Measurements from ENCODE around the gene ZNF438.
"Not testable (repeated sequence)": the region's sequence is repeated elsewhere in the genome, so short reads cannot be mapped to it uniquely, and the experiment has no call there.

ZNF438 gene

DNA sequence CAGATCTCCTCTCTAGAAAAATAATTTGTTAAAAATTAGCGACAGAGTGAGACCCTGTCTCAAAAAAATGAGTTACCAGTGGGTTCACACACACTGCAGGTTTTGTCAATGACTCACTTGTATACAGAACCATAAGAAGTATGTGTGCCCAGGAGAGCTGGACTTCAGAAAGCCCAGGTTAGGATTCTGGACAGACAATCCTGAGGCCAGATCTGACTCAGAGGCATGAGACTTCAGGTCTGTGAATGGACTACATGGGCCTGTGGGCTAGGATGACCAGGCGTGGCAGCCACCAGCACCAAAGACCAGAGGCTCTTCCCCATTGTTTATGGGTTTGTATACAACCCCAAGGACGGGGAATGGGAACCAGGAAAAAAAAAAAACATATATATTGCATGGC, 9.3 kb upstream of the ZNF438 start:
- DNase-seq (ENCODE audit: low read depth), result no peak

DNA sequence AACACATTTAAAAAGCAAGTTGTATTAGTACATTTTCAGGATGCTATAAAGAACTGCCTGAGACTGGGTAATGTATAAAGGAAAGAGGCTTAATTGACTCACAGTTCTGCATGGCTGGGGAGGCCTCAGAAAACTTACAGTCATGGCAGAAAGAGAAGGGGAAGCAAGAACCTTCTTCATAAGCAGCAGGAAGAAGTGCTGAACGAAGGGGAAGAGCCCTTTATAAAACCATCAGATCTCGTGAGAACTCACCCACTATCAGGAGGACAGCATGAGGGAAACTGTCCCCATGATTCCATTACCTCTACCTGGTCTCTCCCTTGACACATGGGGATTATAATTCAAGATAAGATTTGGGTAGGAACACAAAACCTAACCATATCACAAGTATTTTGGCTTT, 7.3 kb upstream of the ZNF438 start:
- not testable (repeated sequence) for DNase-seq (ENCODE audit: low read depth)

DNA sequence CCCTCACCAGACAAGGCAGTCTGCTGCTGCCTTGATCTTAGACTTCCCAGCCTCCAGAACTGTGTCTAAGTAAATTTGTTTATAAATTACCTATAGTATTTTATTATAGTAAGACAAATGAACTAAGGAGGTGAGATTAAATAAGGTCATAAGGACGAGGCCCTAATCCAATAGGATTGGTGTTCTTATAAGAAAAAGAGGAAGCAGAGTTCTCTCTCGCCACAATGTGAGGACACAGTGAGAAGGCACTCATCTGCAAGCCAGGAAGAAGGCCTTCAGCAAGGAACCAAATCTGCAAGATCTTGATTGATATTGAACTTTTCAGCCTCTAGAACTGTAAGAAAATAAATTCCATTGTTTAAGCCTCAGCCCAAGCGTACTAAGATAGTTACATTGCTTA, 6.1 kb upstream of the ZNF438 start:
- no peak for DNase-seq (ENCODE audit: low read depth)

DNA sequence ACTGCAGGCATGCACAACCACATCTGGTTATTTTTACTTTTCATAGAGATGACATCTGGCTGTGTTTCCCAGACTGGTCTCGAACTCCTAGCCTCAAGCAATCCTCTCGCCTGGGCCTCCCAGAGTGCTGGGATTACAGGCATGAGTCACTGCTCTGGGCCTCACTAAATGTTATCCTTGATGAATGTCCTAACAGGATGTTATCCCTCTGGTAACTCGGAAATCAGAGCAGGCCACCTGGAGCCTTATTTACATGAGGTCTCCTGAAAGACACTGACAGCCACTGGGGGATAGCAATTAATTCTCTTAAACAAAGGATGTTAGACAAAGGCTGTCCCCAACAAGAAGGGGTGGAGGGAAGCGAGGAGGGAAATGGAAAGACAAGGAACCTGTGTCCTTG, 4.5 kb upstream of the ZNF438 start:
- no peak for DNase-seq (ENCODE audit: low read depth)

DNA sequence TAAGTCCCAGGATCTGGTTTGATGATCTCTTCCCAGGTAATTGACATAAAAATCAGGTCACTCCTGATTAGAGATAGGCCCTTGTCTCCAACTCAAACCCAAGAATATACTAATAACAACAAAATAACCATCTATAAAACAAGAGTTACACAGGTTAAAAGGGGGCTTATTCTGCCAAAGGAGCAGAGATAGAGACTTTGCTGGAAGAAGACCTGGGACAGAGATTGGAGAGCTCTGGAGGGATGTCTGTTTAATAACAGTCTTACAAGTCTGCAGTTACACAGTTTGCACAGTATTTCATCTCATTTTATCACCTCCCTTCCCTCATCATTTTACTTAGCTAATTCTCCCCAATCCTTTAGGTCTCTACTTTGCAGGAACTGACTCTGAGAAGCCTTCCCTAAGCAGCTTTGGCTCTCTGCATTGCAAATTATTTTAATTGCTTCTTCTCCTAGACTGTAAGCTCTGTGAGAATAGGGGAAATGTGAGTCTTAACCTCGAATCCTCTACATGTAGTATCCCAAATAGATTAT, 3.7 kb upstream of the ZNF438 start:
- DNase-seq (ENCODE audit: low read depth), result no peak

DNA sequence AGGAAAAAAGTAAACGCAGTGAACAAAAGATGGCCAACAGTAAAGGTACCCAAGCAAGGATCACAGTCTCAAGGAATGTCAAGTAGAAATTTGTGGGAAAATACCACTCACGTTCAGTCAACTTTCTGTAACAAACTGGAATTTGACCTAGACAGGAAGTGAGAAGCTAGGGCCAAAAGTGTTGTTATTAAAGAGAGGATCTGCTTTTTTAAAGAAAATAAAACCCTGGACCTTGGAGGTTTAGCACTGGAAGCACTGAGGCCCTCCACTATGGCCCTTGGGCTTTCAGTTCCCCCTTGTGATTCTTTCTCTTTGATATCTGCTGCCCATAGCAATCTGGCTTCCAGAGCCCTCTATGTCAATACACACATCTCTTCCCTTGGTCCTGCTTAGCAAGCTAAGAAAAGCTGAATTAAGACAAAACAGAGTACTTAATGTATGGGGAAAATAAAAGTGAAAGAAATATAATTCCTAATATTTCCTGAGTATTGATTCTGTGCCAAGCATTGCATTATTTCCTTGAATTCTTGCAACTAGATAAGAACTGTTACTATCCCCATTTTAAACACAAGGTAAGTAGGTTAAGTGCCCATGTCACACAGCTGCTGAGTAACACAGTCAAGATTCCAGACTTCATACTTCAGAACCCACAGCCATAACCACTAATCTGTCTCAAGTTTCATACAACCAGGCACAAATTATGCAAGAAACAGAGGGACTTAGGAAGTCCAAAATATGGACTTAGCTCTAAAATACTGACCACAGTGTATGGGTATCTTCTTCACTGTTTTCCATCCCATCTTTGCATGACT, 2.6 kb upstream of the ZNF438 start:
- DNase-seq (ENCODE audit: low read depth), result no peak

DNA sequence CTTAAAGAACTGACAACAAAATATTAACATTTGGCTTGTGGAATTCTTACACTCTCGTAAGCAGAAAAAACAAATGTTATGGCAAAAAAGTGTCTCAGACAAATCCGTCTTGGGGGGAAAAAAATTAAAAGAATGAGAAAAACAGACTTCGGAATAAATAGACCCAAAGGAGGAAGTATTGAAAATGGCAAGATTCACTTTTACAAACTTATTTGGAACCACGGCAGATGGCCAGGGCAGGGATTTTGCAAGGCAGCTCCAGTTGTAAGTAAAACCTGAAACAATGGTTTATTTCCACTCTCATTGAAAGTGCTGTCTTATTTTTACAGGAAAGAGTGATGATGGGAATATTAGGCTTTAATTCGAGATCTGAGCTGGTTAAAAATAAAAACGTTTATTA, 1.5 kb upstream of the ZNF438 start:
- no peak for DNase-seq (ENCODE audit: low read depth)

DNA sequence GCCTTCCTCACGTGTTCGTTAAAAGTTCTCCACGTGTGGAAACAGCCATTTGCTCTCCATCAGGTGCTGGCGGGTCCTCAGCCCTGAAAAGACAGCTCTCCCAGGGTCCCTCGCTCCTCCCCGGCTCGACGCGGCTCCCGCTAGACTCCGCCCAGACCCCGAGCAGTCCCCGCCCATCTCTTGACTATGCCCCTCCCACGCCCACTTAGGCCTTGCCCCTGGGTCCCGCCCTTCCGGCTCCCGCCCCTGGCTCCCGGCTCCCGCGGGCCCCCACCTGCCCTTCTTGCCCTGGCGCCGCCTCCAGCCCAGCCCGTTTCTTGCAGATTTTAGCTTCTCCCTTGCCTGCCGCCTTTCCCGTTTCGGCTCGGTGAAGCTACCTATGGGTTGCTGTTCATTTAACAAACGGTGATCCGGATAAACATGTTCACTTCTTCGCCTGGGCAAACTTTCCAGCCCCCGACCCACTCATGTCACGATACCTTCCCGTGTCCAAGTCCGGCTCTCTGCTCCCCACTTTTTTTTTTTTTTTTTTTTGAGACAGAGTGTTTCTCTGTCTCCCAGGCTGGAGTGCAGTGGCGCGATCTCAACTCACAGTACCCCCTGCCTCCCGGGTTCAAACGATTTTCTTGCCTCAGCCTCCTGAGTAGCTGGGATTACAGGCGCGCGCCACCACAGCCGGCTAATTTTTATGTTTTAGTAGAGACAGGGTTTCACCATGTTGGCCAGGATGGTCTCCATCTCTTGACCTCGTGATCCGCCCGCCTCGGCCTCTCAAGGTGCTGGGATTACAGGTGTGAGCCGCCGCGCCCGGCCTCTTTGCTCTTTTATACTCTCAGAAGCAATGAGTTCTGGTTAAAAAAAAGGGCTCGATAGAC, 830 bp upstream of the ZNF438 start:
- peak; percentile 87 for DNase-seq (ENCODE audit: low read depth)

DNA sequence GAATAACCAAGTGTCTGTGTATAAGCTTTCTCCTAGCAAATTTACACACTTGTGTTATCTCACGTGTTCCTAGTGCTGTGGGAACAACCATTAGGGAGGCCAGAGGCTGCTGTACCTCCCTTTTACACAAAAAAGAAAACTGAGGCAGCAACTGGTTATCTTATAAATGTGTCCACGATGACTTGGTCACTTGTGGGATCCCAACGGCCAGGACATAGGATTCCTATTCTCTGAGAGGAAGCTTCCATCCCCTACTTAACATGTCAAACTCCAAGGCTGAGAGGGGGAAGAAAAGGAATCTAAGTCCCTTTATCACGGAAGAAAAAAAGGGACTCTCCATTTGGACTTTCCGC, 484 bp downstream of the ZNF438 start:
- DNase-seq (ENCODE audit: low read depth), result no peak

DNA sequence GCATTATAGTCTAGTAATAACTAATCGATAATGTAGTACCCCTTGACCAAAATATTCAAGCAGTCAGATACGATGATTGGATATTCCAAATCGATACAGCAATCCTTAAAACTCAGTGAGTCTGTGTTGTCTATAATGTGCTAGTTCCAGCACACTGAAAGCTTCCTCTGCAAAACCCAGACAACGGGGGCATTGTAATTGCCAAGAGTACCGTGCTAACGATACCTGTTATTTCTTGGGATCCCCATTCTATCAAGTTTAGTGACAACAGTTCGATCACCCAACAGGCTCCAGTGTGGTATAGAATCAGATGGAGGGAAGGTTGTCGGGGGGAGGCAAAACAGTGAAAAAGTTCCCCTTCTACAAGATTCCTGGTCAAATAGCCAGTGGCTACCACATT, 865 bp downstream of the ZNF438 start:
- DNase-seq (ENCODE audit: low read depth), result no peak

DNA sequence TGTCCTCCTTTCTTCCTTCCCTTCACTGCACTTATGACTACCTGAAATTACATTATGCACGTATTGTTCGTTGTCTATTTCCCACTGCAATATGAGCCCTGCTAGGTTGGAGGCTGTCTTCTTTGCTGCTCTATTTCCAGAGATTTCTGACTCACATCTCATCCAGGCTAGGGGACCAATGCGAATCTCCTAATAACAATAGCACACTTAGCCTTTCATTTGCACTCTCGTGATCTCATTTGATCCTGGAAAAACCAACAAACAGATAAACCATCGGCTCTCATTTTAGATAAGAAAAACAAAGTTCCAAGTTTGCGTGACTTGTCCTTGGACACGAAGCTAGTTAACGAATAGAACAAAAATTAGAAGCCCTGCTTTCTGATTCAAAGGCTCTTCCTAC, 1.4 kb downstream of the ZNF438 start:
- no peak for DNase-seq (ENCODE audit: low read depth)

DNA sequence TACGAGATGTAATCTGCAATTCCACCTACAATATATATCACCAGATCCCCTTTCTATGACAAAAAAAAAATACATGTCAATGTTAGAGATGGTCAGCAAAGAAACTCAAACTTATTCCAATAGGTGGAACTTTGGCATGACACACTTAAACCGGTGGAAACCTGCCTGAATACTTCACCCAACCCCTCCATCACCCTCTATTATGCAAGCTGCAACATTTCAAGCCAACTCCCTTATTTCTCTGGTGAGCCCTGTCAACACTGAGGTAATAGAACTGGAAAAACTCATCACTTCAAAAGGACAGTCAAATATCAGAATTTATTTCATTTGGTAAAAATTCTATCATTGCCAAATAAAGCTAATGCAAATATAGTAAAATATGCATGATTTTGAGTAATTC, 3.6 kb downstream of the ZNF438 start:
- DNase-seq (ENCODE audit: low read depth), result no peak

DNA sequence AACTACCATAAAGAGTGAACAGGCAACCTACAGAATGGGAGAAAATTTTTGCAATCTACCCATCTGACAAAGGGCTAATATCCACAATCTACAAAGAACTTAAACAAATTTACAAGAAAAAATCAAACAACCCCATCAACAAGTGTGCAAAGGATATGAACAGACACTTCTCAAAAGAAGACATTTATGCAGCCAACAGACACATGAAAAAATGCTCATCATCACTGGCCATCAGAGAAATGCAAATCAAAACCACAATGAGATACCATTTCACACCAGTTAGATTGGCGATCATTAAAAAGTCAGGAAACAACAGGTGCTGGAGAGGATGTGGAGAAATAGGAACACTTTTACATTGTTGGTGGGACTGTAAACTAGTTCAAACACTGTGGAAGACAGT, 5.4 kb downstream of the ZNF438 start:
- DNase-seq (ENCODE audit: low read depth), result not testable (repeated sequence)

DNA sequence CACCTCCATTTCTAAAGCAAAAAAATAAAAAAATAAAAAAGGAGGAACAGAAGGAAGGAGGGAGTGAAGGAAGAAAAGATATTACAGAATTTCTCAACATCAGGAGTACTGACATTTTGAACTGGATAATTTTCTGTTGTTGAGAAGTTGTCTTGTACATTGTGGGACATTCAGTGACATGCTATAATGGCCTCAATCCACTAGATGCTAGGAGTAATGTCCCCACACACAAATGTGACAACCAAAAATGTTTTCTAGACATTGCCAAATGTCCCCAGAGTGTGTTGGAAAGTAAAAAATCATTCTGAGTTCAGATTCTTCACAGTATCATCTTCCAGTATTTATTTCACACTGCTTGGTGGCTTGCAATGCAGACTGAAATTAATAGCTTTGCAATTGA, 6.5 kb downstream of the ZNF438 start:
- DNase-seq (ENCODE audit: low read depth), result no peak

DNA sequence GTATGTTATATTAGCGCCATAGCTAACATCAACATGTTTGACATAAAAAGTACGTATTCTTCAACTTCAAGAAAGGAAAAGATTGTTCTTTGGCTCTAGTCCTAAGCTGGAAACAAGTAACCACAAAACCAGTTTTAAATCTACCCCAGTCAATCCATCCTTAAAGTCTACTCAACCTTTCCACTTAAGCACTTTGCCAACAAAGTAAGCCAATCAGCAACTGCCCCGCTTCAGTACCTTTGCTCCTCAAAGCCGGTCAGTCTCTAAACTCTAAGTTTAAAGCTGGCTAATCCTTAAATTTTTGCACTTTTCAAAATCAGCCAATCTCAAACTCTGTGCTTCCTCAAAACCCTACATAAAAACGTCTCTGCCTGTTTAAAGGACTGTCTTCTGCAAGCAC, 8.1 kb downstream of the ZNF438 start:
- no peak for DNase-seq (ENCODE audit: low read depth)

DNA sequence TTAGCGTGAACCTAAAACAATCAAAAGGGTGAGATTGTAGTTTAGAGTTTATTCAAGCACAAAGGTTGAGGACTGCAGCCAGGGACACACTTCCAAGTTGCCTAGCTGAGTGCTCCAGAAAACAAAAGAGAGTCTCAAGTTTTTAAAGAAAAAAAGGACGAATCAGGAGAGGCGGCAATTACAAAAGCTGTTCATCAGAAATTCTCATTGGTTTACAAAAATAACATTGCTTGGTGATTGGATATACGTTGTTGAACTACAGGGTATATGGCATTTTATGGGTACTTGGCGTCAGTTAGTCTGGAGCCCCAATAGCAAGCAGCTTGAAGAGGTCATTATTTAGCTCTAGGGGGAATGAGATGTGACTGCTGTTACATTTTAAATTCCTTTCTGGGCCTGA, 11.5 kb downstream of the ZNF438 start:
- no peak for DNase-seq (ENCODE audit: low read depth)

DNA sequence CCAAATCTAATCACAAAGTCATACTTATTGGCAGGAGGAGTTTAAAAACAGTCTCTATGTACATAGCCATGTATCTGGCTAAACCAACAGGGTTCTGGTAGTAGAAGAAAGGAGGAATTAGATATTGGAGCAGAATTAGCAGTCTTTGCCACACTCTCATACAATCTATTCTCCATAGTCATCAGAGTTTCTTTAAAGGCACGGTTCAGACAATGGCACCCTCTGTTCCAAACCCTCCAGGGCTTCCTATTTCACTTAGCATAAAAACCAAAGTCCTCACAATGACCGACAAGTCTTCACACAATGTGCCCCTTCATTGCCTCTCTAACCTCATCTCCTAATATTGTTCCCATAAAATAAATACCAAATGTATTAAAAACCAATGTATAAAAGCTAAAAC, 12.7 kb downstream of the ZNF438 start:
- no peak for DNase-seq (ENCODE audit: low read depth)

DNA sequence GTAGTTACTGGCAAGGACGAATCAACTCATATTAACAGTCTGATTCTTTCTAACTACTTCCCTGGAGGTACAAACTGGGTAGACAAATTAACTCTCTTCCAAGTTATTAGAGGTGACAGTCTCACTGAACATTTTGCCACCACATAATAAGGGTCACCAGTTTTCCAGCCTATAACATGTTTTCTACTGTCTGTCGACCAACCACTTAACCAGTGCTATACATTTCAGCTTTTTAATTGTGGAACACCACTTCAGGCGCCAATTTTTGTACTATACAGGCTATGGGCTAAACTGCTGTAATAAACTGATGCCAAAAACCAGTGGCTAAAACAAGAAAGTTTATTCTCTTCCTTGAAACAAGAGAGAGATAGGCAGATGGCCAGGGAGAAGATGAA, 13.3 kb downstream of the ZNF438 start:
- DNase-seq (ENCODE audit: low read depth), result no peak

DNA sequence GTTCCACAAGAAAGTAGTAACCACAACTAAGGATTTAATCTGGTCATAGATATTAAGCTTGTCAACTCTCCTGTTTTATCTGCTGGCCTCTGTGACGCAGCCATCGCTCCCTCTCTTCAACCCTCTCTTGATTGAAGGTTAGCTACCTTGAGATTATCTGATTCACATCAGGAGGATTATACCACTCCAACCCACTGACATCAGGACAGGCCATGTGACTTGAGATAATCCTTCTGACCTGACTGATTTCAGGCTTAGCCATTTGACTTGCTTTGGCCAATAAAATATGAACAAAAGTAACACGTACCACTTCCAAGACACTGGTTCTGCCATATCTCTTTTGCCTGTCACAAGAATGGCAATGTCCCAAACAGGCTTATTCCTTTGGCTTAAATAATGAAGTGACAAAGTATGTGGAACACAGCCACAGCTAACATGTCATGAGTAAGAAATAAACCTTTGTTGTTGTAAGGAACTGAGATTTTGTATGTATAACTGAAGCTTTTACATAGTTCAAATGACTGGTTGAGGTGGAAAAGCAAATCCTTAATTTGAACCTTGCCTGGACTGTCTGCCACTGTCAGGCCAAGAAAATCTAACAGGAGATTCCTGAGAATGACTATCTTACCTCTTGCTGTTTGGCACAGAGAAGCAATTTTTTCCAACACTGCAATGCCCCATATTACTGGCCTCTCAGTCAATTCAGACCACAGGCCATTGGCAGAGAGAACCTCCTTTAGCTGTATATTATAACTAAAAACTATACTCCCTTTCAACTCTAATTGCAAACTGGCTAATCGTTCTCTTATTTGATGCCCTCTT, 13.9 kb downstream of the ZNF438 start:
- no peak for DNase-seq (ENCODE audit: low read depth)

DNA sequence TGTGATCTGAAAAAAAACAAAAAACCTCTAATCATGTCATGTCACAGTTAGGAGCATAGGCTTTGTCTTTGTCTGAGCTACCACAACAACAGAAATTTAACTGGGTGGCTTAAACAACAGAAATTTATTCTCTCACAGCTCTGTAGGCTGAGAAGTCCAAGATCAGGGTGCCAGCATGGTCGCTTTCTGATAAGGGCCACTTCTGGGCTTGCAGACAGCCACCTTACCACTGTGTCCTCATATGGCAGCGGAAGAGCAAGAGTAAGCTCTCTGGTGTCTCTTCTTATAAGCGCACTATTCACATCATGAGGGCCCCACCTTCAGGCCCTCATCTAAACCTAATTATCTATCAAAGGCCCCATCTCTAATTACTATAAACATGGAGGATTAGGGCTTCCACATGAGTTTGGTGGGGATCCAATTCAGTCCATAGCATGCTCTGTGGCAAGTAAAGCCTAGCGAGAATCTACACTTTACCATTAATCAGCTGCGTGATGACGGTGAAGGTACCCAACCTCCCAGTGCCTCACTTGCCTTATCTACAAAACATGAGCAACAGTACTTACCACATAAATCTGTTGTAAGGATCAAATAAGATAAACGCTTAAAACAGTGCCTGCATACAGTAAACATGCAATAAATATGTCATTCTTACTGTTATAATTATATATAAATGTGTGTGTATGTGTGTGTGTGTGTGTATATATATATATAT, 17.3 kb downstream of the ZNF438 start:
- no peak for DNase-seq (ENCODE audit: low read depth)

DNA sequence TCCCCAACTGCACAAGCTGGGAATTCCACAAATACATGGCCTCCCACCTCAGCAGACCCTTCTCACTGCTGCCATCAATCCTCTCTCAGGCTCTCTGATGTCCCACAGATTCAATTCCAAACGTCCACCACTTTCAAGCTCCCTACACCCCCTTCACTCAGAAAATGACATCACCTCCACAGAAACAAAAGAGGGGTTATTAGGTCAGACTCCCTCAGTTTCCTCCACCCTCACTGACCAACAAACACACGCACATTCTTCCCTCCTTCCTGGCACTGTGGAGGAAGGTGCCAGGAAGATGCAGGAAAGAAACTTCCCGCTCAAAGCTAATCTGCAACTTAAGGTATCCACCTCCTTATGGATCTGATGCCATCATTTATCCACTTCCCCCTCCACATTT, 18.3 kb downstream of the ZNF438 start:
- DNase-seq (ENCODE audit: low read depth), result no peak

DNA sequence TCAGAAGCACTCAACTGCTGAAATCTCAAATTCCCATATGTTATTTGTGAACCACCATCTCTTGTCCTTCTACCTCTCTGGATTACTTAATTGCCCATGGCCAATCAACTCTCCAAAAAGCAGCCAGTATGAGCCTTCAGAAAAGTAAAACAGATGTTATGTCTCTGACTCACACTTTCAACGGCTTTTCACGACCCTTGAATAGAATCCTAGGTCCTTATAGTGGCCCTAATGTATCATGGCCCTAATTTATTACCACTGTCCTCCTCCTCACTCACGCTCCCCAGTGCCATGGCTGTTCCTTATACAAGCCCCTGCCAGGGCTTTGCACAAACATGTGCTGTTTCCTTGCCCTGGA, 20.0 kb downstream of the ZNF438 start:
- no peak for DNase-seq (ENCODE audit: low read depth)

Data from stimulated activated CD8-positive, alpha-beta memory T cell treated with anti-CD3 and anti-CD28 coated beads, Interleukin-12 subunit alpha, Interleukin-12 subunit beta, amount 100 ng/mL, for 4 hours (primary cell).